ENCODE measurements around the gene NFILZ.

The NFILZ gene

GRCh38 chr19:8640402-8641004 is 10.1 kb downstream of the NFILZ start:
- H2AFZ ChIP-seq (ENCODE audit: low read depth, low read length, severe bottlenecking), result no peak overlapping the region
- no peak overlapping the region for H3K4me2 ChIP-seq (ENCODE audit: low read depth, low read length, poor library complexity, severe bottlenecking)

DNA sequence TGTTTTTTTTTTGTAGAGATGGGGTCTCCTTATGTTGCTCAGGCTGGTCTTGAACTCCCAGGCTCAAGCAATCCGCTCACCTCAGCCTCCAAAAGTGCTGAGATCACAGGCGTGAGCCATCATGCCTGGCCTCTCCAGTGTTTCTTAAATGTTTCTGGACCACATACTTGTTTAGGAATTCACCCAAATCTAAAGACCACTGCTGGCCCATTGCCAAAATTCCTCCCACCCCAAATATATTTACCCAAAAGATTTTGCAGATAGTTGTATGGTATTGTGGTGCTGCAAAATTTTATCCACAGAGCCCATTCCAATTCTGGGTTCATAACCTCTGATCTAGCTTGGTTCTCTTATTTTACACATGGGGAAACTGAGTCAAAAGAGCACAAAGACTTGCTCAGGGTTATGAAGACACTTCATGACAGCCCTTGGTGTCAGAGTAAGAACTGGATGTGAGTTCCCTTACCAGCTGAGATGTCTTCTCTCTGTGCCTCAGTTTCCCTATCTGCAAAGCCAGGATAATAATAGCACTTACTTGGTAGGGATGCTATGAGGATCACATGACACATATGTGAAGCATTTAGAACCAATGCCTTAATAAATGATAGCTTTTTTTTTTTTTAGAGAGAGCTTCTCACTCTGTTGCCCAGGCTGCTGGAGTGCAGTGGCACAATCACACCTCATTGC is 10.9 kb downstream of the NFILZ start:
- Histone ChIP-seq H3K27ac (ENCODE audit: low read depth, low read length) (no peak overlapping the region), H3K27me3 (ENCODE audit: low read length) (no peaks in the 10 kb centered on the region), H3K4me3 (ENCODE audit: insufficient read depth, low read length, poor library complexity, severe bottlenecking) (no peak overlapping the region), H3K36me3 (ENCODE audit: low read length) (no peaks in the 10 kb centered on the region), H3K4me2 (ENCODE audit: low read depth, low read length, poor library complexity, severe bottlenecking) (no peak overlapping the region), H2AFZ (ENCODE audit: low read depth, low read length, severe bottlenecking) (no peak overlapping the region), H3K9ac (ENCODE audit: low read length) (no peak overlapping the region), H3K9me3 (ENCODE audit: insufficient read depth, low read length) (no peaks in the 10 kb centered on the region), H3F3A (ENCODE audit: insufficient read depth) (no peaks in the 10 kb centered on the region), H4K20me1 (ENCODE audit: low read depth, low read length) (no peaks in the 10 kb centered on the region), H3K9me2 (replicated peaks; ENCODE audit: insufficient read depth, low read length) (no peaks in the 10 kb centered on the region), H3K79me2 (ENCODE audit: insufficient read depth, low read length) (no peaks in the 10 kb centered on the region)
- TF ChIP-seq, protein P1, sequence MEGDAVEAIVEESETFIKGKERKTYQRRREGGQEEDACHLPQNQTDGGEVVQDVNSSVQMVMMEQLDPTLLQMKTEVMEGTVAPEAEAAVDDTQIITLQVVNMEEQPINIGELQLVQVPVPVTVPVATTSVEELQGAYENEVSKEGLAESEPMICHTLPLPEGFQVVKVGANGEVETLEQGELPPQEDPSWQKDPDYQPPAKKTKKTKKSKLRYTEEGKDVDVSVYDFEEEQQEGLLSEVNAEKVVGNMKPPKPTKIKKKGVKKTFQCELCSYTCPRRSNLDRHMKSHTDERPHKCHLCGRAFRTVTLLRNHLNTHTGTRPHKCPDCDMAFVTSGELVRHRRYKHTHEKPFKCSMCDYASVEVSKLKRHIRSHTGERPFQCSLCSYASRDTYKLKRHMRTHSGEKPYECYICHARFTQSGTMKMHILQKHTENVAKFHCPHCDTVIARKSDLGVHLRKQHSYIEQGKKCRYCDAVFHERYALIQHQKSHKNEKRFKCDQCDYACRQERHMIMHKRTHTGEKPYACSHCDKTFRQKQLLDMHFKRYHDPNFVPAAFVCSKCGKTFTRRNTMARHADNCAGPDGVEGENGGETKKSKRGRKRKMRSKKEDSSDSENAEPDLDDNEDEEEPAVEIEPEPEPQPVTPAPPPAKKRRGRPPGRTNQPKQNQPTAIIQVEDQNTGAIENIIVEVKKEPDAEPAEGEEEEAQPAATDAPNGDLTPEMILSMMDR (IDR thresholded peaks at IDR 0.05; ENCODE audit: insufficient read depth, low read length, poor library complexity, severe bottlenecking), result no peak
- TF ChIP-seq EZH2phosphoT487 (conservative IDR thresholded peaks at IDR 0.05; ENCODE audit: low read length), result no peak

More at GRCh38 chr19:8640402-8641004, 10.1 kb downstream of the NFILZ start:
- Histone ChIP-seq H3K9me2 (replicated peaks; ENCODE audit: insufficient read depth, low read length) (no peaks in the 10 kb centered on the region), H3K36me3 (ENCODE audit: low read length) (no peaks in the 10 kb centered on the region), H3F3A (ENCODE audit: insufficient read depth) (no peaks in the 10 kb centered on the region), H4K20me1 (ENCODE audit: low read depth, low read length) (no peaks in the 10 kb centered on the region), H3K9me3 (ENCODE audit: insufficient read depth, low read length) (no peaks in the 10 kb centered on the region), H3K27ac (ENCODE audit: low read depth, low read length) (no peak overlapping the region), H3K4me3 (ENCODE audit: insufficient read depth, low read length, poor library complexity, severe bottlenecking) (no peak overlapping the region), H3K9ac (ENCODE audit: low read length) (no peak overlapping the region), H3K27me3 (ENCODE audit: low read length) (no peaks in the 10 kb centered on the region), H3K79me2 (ENCODE audit: insufficient read depth, low read length) (no peaks in the 10 kb centered on the region)
- TF ChIP-seq, protein P1 (IDR thresholded peaks at IDR 0.05; ENCODE audit: insufficient read depth, low read length, poor library complexity, severe bottlenecking), result no peak
- TF ChIP-seq EZH2phosphoT487 (conservative IDR thresholded peaks at IDR 0.05; ENCODE audit: low read length), result no peak

- Histone ChIP-seq H3K4me2 (ENCODE audit: low read depth, low read length, poor library complexity, severe bottlenecking) (no peak overlapping the region), H3K27ac (ENCODE audit: low read depth, low read length) (no peak overlapping the region), H3K9ac (ENCODE audit: low read length) (no peak overlapping the region), H3K9me2 (replicated peaks; ENCODE audit: insufficient read depth, low read length) (no peaks in the 10 kb centered on the region), H3K4me3 (ENCODE audit: insufficient read depth, low read length, poor library complexity, severe bottlenecking) (no peak overlapping the region), H2AFZ (ENCODE audit: low read depth, low read length, severe bottlenecking) (no peak overlapping the region), H3K27me3 (ENCODE audit: low read length) (no peaks in the 10 kb centered on the region), H3K9me3 (ENCODE audit: insufficient read depth, low read length) (no peaks in the 10 kb centered on the region), H4K20me1 (ENCODE audit: low read depth, low read length) (no peaks in the 10 kb centered on the region), H3K36me3 (ENCODE audit: low read length) (no peaks in the 10 kb centered on the region), H3F3A (ENCODE audit: insufficient read depth) (no peaks in the 10 kb centered on the region), H3K79me2 (ENCODE audit: insufficient read depth, low read length) (no peaks in the 10 kb centered on the region)
- no peak for TF ChIP-seq EZH2phosphoT487 (conservative IDR thresholded peaks at IDR 0.05; ENCODE audit: low read length)
- TF ChIP-seq, protein P1 (IDR thresholded peaks at IDR 0.05; ENCODE audit: insufficient read depth, low read length, poor library complexity, severe bottlenecking), result peak; percentile 49
These were observed 11.6 kb downstream of the NFILZ start for GRCh38 chr19:8641908-8642547.

Measured in SU-DHL-6 (cell line).